Loucy (cell line): ENCODE measurements around the gene MPRIP.

ENCODE experiments used
- EZH2phosphoT487 ChIP-seq: fragments of 200-600 bp; IDR thresholded peaks from 2 replicates; pipeline ENCODE4 v1.6.1; 2018; ENCODE audit warnings: antibody characterized with exemption, mild to moderate bottlenecking, moderate library complexity, borderline replicate concordance
- TF ChIP-seq, protein P1 (sequence below): fragments of 200-600 bp; sonication (generic); conservative IDR thresholded peaks from 2 replicates; pipeline ENCODE4 v1.5.1; 2014; ENCODE audit warnings: mild to moderate bottlenecking, antibody characterized with exemption, low read length

DNA sequence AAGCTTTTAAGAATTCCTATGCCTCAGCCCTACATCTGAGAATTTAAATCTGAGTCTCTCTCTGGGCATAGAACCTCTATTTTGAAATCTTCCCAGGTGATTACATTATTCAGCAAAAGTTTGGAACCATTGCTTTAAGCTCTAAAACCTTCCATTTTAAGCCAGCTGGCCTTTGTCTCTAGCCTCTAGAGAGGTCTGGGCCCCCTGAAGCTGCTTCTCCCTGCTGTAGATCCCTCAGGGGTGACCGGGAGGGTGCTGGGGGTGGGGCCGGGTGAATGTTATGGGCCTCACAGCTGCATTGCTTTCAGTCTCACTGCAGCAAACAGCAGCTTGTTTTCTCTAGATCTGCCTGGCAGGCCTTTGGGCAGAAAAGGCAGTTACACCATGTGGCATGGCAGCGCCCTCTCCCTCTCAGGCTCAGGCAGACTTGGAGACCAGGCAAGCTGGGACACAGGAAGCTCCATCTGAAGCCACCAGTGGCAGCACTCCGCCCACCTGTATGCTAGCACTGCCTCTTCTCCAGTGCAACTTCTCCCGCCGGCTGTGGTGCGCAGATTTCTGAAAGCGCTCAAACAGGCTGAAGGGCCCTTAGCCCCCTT lies 66.3 kb downstream of the MPRIP start:
- TF ChIP-seq, protein P1, sequence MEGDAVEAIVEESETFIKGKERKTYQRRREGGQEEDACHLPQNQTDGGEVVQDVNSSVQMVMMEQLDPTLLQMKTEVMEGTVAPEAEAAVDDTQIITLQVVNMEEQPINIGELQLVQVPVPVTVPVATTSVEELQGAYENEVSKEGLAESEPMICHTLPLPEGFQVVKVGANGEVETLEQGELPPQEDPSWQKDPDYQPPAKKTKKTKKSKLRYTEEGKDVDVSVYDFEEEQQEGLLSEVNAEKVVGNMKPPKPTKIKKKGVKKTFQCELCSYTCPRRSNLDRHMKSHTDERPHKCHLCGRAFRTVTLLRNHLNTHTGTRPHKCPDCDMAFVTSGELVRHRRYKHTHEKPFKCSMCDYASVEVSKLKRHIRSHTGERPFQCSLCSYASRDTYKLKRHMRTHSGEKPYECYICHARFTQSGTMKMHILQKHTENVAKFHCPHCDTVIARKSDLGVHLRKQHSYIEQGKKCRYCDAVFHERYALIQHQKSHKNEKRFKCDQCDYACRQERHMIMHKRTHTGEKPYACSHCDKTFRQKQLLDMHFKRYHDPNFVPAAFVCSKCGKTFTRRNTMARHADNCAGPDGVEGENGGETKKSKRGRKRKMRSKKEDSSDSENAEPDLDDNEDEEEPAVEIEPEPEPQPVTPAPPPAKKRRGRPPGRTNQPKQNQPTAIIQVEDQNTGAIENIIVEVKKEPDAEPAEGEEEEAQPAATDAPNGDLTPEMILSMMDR: no peak
- TF ChIP-seq EZH2phosphoT487: no peak
